Fibroblast of mammary gland (primary cell): ENCODE data around the gene FAM228A.

Source experiments
- DNase-seq: peaks from one replicate; pipeline ENCODE4 v3.0.0-alpha.2; 2010; ENCODE audit warnings: low read depth
- H3K4me3 ChIP-seq: 2 replicates; pipeline ENCODE4 v1.5.1; 2011; ENCODE audit warnings: low read depth, mild to moderate bottlenecking, low read length, moderate library complexity; ENCODE audit not compliant: control insufficient read depth
- TF ChIP-seq, protein P1 (sequence below): conservative IDR thresholded peaks from 2 replicates; pipeline ENCODE4 v1.5.1; 2011; ENCODE audit warnings: low read depth, low read length, inconsistent platforms; ENCODE audit not compliant: control insufficient read depth, insufficient read depth

FAM228A gene

DNA sequence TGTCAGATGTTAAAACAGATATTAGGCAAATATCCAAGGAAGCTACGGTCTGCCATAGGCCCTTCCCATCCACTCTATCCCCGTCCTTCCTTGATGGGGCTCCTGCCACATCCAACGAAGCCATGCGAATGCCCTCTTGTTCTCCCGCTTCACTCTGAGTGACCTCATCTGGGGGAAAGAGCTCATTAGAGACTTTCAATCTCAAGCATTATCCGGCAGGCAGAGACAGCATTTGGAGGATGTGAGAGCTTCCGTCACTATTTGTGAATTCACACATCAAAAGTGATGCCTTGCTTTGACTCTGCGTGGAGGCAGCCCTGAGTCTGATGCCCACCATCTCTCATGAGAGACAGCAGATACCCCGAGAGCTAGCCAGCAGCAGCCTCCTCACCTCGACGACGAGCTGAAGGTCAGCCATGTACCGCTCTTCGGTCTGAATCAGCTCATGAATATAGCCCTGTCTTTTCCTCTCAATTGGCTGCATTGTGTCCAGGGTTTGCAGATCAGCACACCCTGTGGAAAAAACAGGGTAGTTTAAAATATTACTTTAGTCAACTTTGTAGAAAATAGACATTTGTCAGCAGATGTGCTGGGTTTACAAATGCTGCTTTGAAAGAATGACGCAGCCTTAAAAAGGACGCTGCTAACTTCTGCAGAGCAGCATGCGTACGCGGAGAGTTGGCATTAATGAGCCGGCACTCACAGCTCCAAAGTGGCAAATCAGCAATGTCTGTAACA, 45.9 kb downstream of the FAM228A start:
- no peak overlapping the region for H3K4me3 ChIP-seq
- no peak for DNase-seq
- TF ChIP-seq, protein P1, sequence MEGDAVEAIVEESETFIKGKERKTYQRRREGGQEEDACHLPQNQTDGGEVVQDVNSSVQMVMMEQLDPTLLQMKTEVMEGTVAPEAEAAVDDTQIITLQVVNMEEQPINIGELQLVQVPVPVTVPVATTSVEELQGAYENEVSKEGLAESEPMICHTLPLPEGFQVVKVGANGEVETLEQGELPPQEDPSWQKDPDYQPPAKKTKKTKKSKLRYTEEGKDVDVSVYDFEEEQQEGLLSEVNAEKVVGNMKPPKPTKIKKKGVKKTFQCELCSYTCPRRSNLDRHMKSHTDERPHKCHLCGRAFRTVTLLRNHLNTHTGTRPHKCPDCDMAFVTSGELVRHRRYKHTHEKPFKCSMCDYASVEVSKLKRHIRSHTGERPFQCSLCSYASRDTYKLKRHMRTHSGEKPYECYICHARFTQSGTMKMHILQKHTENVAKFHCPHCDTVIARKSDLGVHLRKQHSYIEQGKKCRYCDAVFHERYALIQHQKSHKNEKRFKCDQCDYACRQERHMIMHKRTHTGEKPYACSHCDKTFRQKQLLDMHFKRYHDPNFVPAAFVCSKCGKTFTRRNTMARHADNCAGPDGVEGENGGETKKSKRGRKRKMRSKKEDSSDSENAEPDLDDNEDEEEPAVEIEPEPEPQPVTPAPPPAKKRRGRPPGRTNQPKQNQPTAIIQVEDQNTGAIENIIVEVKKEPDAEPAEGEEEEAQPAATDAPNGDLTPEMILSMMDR: no peak

DNA sequence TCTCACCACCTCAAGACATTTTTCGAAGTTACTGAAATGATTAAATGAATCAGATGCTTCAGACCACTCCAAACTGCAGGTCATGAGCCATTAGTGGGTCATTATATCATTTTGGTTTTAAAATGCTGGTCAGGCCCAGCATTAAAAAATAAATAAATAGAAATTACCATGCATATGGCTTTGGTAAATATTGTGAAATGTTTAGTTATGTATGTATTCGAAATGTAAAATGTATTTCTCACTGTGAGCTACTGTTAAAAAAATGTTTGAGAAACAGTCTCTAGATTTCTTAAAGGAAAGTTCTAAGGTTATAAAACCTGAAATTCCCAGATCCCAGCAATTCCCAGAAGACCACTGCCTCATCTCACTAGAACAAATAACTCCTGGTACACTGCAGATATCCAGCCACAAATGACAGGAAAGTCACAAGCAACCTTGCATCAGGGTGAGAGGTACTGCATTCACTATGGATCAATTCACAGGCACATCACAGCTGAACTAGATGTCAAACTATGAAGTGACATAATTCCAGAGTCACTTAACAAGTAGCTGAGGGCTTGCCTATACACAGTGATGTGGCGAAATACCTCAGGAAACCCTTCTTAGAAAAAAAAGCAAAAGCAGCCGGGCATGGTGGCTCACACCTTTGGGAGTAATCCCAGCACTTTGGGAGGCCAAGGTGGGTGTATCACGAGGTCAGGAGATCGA, 46.6 kb downstream of the FAM228A start:
- no peak overlapping the region for H3K4me3 ChIP-seq
- TF ChIP-seq, protein P1: no peak
- DNase-seq: no peak

DNA sequence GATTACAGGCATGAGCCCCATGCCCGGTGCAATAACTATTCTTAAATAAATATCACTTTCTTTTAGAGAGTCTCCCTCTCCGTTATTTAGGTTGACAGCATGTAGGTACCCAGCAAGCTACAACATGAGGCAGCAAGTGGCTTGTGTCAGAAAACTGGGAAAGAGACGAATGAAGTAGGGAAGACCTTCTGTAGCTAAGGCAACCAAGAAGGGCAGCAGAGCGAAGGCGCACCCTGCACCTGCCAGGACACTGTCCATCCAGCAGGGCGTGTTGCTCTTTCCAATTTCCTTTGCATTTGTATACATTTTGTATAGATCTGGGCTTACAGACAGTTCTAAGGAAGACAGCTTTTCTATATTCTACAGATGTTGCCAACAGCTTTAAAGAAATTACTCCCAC, 48.1 kb downstream of the FAM228A start:
- TF ChIP-seq, protein P1: no peak
- no peak for DNase-seq
- no peak overlapping the region for H3K4me3 ChIP-seq

DNA sequence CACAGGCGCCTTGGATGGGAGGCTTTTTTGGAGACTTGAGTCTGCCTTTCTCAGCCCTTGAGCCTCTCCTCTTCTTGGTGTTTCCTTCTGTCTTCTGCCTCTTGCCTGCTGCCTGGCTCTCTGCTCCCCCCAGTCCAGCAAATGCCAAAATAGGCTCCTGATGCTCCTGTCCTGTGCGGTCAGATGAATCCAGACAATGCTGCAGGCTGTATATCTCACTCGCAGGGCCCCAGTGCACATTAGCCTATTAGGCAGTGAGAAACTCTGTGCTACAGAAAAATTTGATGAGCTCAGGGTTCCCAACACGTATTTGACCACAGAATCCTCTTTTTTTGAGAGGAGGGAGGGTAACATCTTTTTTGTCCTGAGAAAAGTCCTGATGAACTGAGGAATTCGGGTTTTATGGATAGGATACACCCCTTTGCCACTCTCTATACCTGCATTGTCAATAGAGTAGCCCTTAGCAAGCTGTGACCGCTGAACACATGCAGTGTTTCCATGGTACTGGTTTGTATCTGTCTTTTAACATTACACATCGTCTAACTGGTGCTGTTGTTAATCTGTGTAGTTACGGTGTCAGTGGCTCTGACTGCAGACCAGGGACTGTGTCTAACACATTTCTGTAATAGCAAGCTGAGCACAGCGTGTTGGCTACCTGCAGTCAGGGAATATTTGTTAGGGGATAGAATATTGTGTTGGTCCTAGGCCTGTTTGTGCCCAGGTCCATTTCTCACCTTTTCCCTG, 50.8 kb downstream of the FAM228A start:
- TF ChIP-seq, protein P1: no peak
- H3K4me3 ChIP-seq: no peak overlapping the region
- no peak for DNase-seq

DNA sequence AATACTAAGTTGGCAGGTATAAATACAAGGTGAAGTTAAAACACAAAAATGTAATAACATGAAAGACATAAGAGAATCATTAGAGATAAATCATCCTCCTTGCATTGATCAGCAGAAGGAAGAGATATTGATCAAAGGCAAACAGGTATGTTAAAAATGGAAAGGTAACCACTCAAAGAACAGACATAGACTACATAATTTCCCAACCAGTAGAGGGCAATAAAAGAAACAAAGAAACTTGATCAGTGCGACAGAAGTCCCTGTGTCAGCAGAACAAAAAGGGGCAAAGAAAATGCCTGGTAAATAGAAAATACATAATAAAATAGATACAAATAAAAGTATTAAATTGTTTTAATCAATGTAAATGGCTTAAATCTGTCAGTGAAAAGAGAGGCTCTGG, 53.6 kb downstream of the FAM228A start:
- DNase-seq: peak; percentile 32
- TF ChIP-seq, protein P1: peak; percentile 34
- H3K4me3 ChIP-seq: no peak overlapping the region

DNA sequence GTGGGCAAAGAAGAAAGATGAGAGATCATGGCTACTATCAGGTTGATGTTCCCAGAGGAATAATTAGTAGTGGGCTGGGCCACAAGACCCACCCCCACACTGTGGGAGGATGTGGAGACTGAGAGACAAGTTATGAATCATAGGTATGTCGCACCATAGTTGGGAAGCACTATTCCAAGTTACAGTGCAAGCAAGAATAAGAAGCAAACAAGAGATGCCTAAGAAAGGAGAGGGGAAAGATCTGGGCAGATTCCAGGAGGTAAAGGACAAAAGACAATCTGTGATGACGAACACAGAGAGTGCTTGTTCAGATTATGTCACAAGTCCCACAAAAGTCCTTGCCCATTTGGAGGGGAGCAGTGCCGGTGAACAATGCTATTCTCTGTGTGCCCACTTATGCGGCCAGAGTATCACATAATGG, 56.6 kb downstream of the FAM228A start:
- TF ChIP-seq, protein P1: no peak
- no peak overlapping the region for H3K4me3 ChIP-seq
- peak; percentile 49 for DNase-seq
